PC-3 (cell line): ENCODE data around the gene PFKFB2.

ENCODE experiments used
- CTCF ChIP-seq: fragments of 300-600 bp; sonication (generic); conservative IDR thresholded peaks from 2 replicates; pipeline ENCODE4 v1.5.1; 2017; ENCODE audit warnings: antibody characterized with exemption, low read depth, mild to moderate bottlenecking, low read length
- EZH2 ChIP-seq: fragments of 300-600 bp; sonication (generic); IDR thresholded peaks from one replicate; pipeline ENCODE4 v1.6.1; 2017; ENCODE audit warnings: antibody characterized with exemption, mild to moderate bottlenecking, low read length; ENCODE audit not compliant: unreplicated experiment

- TF ChIP-seq CTCF (no peak), EZH2 (no peak)
These were observed 18.9 kb upstream of the PFKFB2 start for GRCh38 chr1:207034208-207034607.
